GM18519 (cell line): ENCODE data around the gene PTPRG.
"Not testable (repeated sequence)": the region's sequence is repeated elsewhere in the genome, so short reads cannot be mapped to it uniquely, and the experiment has no call there.

Experiments used
- ATAC-seq: cut with Tn5 transposase; IDR thresholded peaks from one replicate; pipeline ENCODE4 v1.9.1; 2021; ENCODE audit warnings: mild to moderate bottlenecking, moderate library complexity; ENCODE audit not compliant: unreplicated experiment, low FRiP score

Gene PTPRG

GRCh38 chr3:61741551-61741950, 180.2 kb downstream of the PTPRG start:
- ATAC-seq, result no peak

- no peak for ATAC-seq
Measured at GRCh38 chr3:61742006-61742405, 180.6 kb downstream of the PTPRG start.

GRCh38 chr3:61743067-61743466, 181.7 kb downstream of the PTPRG start:
- ATAC-seq, result no peak

- no peak for ATAC-seq
Measured at GRCh38 chr3:61743686-61744242, 182.4 kb downstream of the PTPRG start.

- ATAC-seq, result no peak
Measured at GRCh38 chr3:61748288-61748687, 186.9 kb downstream of the PTPRG start.

- no peak for ATAC-seq
Measured at GRCh38 chr3:61750766-61751165, 189.4 kb downstream of the PTPRG start.

GRCh38 chr3:61758839-61759238, 197.5 kb downstream of the PTPRG start:
- no peak for ATAC-seq

GRCh38 chr3:61760783-61761182, 199.4 kb downstream of the PTPRG start:
- ATAC-seq, result not testable (repeated sequence)

GRCh38 chr3:61761694-61762430, 200.5 kb downstream of the PTPRG start:
- no peak for ATAC-seq

GRCh38 chr3:61765157-61765876, 203.9 kb downstream of the PTPRG start:
- ATAC-seq, result no peak

- no peak for ATAC-seq
Measured at GRCh38 chr3:61768284-61769037, 207.1 kb downstream of the PTPRG start.

GRCh38 chr3:61769266-61769990, 208.1 kb downstream of the PTPRG start:
- ATAC-seq, result no peak

- ATAC-seq, result no peak
Measured at GRCh38 chr3:61771976-61772375, 210.6 kb downstream of the PTPRG start.

- no peak for ATAC-seq
Measured at GRCh38 chr3:61772456-61772855, 211.1 kb downstream of the PTPRG start.

- no peak for ATAC-seq
Measured at GRCh38 chr3:61774279-61774890, 213.0 kb downstream of the PTPRG start.

- ATAC-seq, result no peak
Measured at GRCh38 chr3:61776390-61776789, 215.0 kb downstream of the PTPRG start.

GRCh38 chr3:61777483-61777882, 216.1 kb downstream of the PTPRG start:
- no peak for ATAC-seq

- ATAC-seq, result no peak
Measured at GRCh38 chr3:61778095-61778494, 216.7 kb downstream of the PTPRG start.

GRCh38 chr3:61780016-61780415, 218.6 kb downstream of the PTPRG start:
- no peak for ATAC-seq
